ENCODE results near the gene MINDY4B.

Gene MINDY4B

DNA sequence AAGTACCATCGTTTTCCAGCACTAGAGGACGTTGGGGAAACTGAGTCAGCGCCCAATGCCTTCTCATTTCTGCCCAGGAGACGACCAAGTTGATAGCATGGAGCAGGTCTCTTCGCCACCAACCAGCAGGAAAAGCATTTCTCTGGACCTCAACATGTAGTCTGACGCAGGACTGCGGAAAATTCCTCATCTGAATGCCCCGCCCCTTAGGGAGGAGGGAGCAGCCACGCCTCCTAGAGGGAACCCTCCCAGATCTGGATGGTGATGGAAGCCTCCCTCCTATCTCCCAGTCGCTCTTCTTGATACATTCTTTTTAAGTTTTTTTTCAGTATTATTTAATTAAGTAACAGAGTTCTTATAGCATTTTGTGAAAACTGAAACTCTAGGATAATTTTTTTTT, 17.4 kb upstream of the MINDY4B start:
- no peak overlapping the region for H3K4me3 ChIP-seq (ENCODE audit: low read depth, low read length)
- H3K4me1 ChIP-seq (ENCODE audit: control insufficient read depth, insufficient read depth, low read length): peaks cover 19% of the 10 kb centered on the region
- H3K27ac ChIP-seq (ENCODE audit: low read depth, low read length): no peak overlapping the region
- H3K9ac ChIP-seq (ENCODE audit: low read length): no peak overlapping the region
- H3K27me3 ChIP-seq (ENCODE audit: control insufficient read depth, insufficient read depth, low read length): no peaks in the 10 kb centered on the region
- no peaks in the 10 kb centered on the region for H3K36me3 ChIP-seq (ENCODE audit: control insufficient read depth, insufficient read depth, low read length)
- H3K9me3 ChIP-seq (ENCODE audit: control insufficient read depth, insufficient read depth, low read depth, low read length): no peaks in the 10 kb centered on the region

DNA sequence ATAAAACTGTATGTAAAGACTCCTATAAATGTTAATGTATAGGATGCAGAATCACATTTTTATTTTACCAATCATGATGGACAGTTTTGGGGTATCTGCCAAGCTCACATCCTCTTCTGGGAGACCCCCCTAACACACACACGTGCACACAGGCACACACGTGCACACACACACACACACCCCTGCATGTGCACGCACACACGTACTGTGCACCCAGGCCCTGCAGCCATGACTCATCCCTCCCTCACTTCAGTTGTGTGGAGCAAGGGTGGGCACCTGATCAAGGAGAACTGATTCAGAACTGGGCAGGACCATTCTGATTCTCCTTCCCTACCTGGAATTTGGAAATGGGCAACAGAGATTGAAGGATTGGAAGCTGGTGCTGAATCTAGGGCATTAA, 16.0 kb upstream of the MINDY4B start:
- Histone ChIP-seq H3K9me3 (ENCODE audit: control insufficient read depth, insufficient read depth, low read depth, low read length) (no peaks in the 10 kb centered on the region), H3K27ac (ENCODE audit: low read depth, low read length) (no peak overlapping the region), H3K27me3 (ENCODE audit: control insufficient read depth, insufficient read depth, low read length) (no peaks in the 10 kb centered on the region), H3K36me3 (ENCODE audit: control insufficient read depth, insufficient read depth, low read length) (no peaks in the 10 kb centered on the region), H3K9ac (ENCODE audit: low read length) (no peak overlapping the region), H3K4me3 (ENCODE audit: low read depth, low read length) (no peak overlapping the region), H3K4me1 (ENCODE audit: control insufficient read depth, insufficient read depth, low read length) (peaks cover 17% of the 10 kb centered on the region)

DNA sequence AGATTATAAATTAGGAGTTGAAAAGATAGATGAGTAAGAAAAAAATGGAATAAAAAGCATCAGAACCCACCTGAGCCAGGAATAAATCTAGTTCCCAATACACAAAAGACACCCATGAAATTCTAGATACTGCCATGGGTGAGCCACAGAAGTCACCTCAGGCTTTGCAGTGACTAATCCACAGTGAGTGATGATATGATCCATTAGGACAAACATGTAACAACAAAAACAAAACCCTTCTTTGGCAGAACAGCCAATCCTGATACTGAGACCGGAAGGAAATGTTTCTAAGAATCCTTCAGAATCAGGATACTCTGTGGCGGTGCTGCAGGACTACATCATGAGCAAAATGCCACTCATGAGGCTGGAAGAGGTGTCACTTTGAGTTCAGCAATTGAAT, 15.0 kb upstream of the MINDY4B start:
- Histone ChIP-seq H3K27me3 (ENCODE audit: control insufficient read depth, insufficient read depth, low read length) (no peaks in the 10 kb centered on the region), H3K4me1 (ENCODE audit: control insufficient read depth, insufficient read depth, low read length) (peaks cover 9% of the 10 kb centered on the region), H3K4me3 (ENCODE audit: low read depth, low read length) (no peak overlapping the region)

DNA sequence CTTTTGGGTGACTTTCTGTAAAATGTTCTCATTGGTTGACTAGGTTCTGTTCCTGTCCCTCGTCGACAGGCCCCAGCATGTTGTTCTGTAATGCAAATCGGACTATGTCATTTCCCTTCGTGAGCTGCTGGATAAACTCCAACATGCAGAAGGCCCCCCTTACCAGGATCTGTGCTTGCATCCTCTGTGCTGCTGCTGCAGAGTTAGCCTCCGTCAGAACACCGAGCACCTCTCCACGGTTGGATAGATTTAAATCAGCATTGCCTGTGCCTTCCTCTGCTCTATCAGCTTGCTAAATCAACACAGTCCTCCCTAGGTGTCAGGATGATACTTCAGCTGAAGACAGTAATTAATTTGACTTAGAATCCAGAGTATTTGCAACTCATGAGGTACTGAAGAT, 12.7 kb upstream of the MINDY4B start:
- H3K4me1 ChIP-seq (ENCODE audit: control insufficient read depth, insufficient read depth, low read length): peaks cover 7% of the 10 kb centered on the region
- no peak overlapping the region for H3K4me3 ChIP-seq (ENCODE audit: low read depth, low read length)
- H3K9me3 ChIP-seq (ENCODE audit: control insufficient read depth, insufficient read depth, low read depth, low read length): no peaks in the 10 kb centered on the region
- H3K36me3 ChIP-seq (ENCODE audit: control insufficient read depth, insufficient read depth, low read length): no peaks in the 10 kb centered on the region
- no peak overlapping the region for H3K27ac ChIP-seq (ENCODE audit: low read depth, low read length)
- no peaks in the 10 kb centered on the region for H3K27me3 ChIP-seq (ENCODE audit: control insufficient read depth, insufficient read depth, low read length)
- no peak overlapping the region for H3K9ac ChIP-seq (ENCODE audit: low read length)

More for the DNA sequence above, 15.0 kb upstream of the MINDY4B start:
- Histone ChIP-seq H3K27ac (ENCODE audit: low read depth, low read length) (no peak overlapping the region), H3K36me3 (ENCODE audit: control insufficient read depth, insufficient read depth, low read length) (no peaks in the 10 kb centered on the region), H3K9ac (ENCODE audit: low read length) (no peak overlapping the region), H3K9me3 (ENCODE audit: control insufficient read depth, insufficient read depth, low read depth, low read length) (no peaks in the 10 kb centered on the region)

DNA sequence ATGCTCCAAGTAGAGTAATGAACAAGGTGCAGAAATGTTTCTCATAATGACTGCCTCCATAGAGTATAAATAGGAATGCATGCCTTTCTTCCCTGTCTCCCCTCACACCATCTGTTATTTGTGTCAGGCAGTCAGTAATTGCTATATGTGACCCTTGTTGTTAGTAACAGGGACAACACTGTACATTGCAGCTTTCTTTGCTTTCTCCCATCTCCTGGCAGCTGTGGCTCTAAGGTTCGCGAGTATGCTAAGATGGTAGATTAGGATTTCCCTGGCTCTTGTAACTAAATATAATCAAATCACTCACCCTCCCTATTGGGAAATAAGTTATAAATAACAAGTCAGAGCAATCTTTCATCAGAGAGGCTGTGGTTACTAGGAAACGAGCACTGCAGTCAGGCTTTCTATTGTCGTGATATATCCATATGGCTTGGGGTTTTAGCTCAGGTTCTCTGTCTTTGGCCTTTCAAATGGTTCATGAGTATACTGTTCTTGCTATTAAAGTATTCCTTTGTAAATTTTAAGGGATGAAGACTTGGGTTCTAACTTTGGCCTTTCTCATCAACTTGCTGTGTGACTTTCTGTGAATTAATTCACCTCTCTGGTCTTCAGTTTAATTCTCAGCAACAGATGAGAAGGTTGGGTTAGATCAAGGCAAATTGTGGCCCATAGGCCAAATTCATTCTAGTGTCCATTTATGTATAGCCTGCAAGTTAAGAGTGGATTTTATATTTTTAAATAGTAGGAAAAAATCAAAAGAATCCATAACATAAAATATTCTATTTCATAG, 8.1 kb upstream of the MINDY4B start:
- Histone ChIP-seq H3K36me3 (ENCODE audit: control insufficient read depth, insufficient read depth, low read length) (no peaks in the 10 kb centered on the region), H3K4me1 (ENCODE audit: control insufficient read depth, insufficient read depth, low read length) (0 out of 2 replicates have a peak, but pooled peaks cover 3% of the 10 kb centered on the region), H3K9ac (ENCODE audit: low read length) (no peak overlapping the region), H3K4me3 (ENCODE audit: low read depth, low read length) (no peak overlapping the region), H3K27ac (ENCODE audit: low read depth, low read length) (no peak overlapping the region), H3K9me3 (ENCODE audit: control insufficient read depth, insufficient read depth, low read depth, low read length) (no peaks in the 10 kb centered on the region), H3K27me3 (ENCODE audit: control insufficient read depth, insufficient read depth, low read length) (no peaks in the 10 kb centered on the region)

DNA sequence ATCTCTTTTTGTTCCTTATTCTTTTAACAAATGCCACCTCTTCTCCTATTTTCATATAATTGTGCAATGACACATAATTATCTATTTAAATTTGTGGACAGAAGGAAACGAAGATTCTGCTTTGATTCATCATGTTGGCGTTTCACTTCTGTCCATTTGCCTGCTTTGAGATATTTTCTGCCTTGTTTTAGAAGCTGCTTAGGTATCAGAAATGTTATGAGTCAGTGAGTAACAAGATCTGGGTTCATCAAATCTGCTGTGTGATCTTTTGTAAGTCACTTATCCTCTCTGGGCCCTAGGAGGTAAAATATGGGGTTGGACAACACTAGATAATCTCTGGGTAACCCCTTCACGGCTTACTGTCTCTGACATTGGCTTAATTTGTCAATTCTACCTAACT, 7.3 kb upstream of the MINDY4B start:
- no peak overlapping the region for H3K4me3 ChIP-seq (ENCODE audit: low read depth, low read length)
- no peaks in the 10 kb centered on the region for H3K27me3 ChIP-seq (ENCODE audit: control insufficient read depth, insufficient read depth, low read length)
- H3K36me3 ChIP-seq (ENCODE audit: control insufficient read depth, insufficient read depth, low read length): no peaks in the 10 kb centered on the region
- no peak overlapping the region for H3K9ac ChIP-seq (ENCODE audit: low read length)
- no peaks in the 10 kb centered on the region for H3K4me1 ChIP-seq (ENCODE audit: control insufficient read depth, insufficient read depth, low read length)
- H3K27ac ChIP-seq (ENCODE audit: low read depth, low read length): no peak overlapping the region
- H3K9me3 ChIP-seq (ENCODE audit: control insufficient read depth, insufficient read depth, low read depth, low read length): no peaks in the 10 kb centered on the region

DNA sequence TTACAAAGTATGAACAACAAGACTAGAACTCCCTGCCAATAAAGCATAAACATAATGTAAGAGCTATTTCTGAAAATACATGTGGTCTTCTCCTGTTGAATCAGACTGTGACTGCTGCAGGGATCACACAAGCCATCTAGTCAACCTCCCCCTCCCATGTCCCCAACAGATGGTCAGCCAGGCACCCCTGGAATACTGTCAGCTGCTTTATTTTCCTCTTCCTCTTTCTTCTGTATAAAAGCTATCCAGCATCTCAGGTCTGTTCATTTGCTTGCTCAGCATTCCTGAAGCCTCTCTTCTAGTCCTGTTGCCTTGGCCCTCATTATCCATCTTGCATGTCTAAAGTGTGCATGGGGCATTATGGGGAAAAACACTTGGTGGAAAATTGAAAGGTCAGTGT, 6.5 kb upstream of the MINDY4B start:
- Histone ChIP-seq H3K36me3 (ENCODE audit: control insufficient read depth, insufficient read depth, low read length) (no peaks in the 10 kb centered on the region), H3K9ac (ENCODE audit: low read length) (no peak overlapping the region), H3K27ac (ENCODE audit: low read depth, low read length) (no peak overlapping the region), H3K4me1 (ENCODE audit: control insufficient read depth, insufficient read depth, low read length) (no peaks in the 10 kb centered on the region), H3K4me3 (ENCODE audit: low read depth, low read length) (no peak overlapping the region), H3K9me3 (ENCODE audit: control insufficient read depth, insufficient read depth, low read depth, low read length) (no peaks in the 10 kb centered on the region), H3K27me3 (ENCODE audit: control insufficient read depth, insufficient read depth, low read length) (no peaks in the 10 kb centered on the region)

DNA sequence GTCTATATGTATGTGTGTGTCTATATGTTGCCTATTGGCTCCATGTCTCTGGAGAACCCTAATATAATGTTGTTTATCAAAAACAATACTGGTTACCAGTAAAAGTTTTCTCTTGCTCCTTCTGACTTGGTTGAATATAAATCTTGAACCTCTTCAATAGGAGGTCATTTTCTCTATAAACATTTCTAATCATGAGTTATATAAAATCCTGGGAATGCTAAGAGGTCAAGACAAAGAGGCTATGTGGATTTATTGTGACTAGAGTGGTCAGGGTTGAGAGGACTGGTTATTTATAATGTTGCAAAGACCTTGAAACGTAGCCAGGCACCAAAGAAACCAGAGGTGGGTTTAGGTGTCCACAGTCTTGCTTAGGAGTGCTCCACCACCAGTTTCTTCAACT, 1.2 kb upstream of the MINDY4B start:
- H3K4me3 ChIP-seq (ENCODE audit: low read depth, low read length): no peak overlapping the region
- H3K9me3 ChIP-seq (ENCODE audit: control insufficient read depth, insufficient read depth, low read depth, low read length): no peaks in the 10 kb centered on the region
- no peaks in the 10 kb centered on the region for H3K4me1 ChIP-seq (ENCODE audit: control insufficient read depth, insufficient read depth, low read length)
- H3K27ac ChIP-seq (ENCODE audit: low read depth, low read length): no peak overlapping the region
- no peaks in the 10 kb centered on the region for H3K36me3 ChIP-seq (ENCODE audit: control insufficient read depth, insufficient read depth, low read length)
- no peak overlapping the region for H3K9ac ChIP-seq (ENCODE audit: low read length)
- H3K27me3 ChIP-seq (ENCODE audit: control insufficient read depth, insufficient read depth, low read length): no peaks in the 10 kb centered on the region

DNA sequence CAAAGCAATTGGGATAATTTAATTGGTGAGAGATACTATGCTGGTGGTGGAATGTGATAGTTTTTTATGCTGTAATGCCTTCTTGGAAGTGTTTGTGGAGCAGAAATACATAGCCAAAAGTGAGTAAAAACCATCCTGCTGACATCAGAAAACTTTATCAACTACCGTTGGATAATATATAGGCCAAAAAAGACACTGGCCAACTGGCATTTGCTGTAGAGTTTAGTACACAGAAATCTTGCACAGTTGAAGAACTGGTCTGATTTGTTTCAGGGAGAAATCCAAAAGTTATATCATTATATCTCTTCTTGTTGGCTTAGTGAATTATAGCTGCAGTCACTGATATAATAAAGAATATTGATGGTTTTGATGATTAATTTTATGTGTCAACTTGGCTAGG, 507 bp upstream of the MINDY4B start:
- no peak overlapping the region for H3K4me3 ChIP-seq (ENCODE audit: low read depth, low read length)
- no peak overlapping the region for H3K27ac ChIP-seq (ENCODE audit: low read depth, low read length)
- no peaks in the 10 kb centered on the region for H3K9me3 ChIP-seq (ENCODE audit: control insufficient read depth, insufficient read depth, low read depth, low read length)
- no peaks in the 10 kb centered on the region for H3K36me3 ChIP-seq (ENCODE audit: control insufficient read depth, insufficient read depth, low read length)
- H3K9ac ChIP-seq (ENCODE audit: low read length): no peak overlapping the region
- H3K4me1 ChIP-seq (ENCODE audit: control insufficient read depth, insufficient read depth, low read length): no peaks in the 10 kb centered on the region
- no peaks in the 10 kb centered on the region for H3K27me3 ChIP-seq (ENCODE audit: control insufficient read depth, insufficient read depth, low read length)

DNA sequence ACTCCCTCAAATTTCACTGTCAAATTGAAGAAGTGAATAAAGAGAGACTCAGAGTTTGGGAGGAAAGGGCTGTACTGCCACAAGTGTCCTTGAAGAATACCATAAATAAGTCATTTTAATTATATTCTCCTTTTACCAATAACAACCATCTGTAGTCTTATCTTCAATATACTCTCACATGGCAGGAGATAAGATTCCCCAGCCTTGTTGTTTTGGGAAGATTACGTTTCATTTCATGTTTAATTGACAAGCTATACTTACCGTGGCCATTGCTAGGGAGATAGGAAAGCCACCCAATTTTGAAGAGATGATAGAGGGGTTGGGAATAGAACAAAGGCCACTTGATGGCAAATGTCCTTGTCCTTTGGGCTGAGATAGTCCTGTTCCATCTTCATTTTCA, 2.3 kb downstream of the MINDY4B start:
- Histone ChIP-seq H3K27ac (ENCODE audit: low read depth, low read length) (no peak overlapping the region), H3K9me3 (ENCODE audit: control insufficient read depth, insufficient read depth, low read depth, low read length) (no peaks in the 10 kb centered on the region), H3K36me3 (ENCODE audit: control insufficient read depth, insufficient read depth, low read length) (no peaks in the 10 kb centered on the region), H3K9ac (ENCODE audit: low read length) (no peak overlapping the region), H3K4me1 (ENCODE audit: control insufficient read depth, insufficient read depth, low read length) (no peaks in the 10 kb centered on the region), H3K27me3 (ENCODE audit: control insufficient read depth, insufficient read depth, low read length) (no peaks in the 10 kb centered on the region), H3K4me3 (ENCODE audit: low read depth, low read length) (no peak overlapping the region)

DNA sequence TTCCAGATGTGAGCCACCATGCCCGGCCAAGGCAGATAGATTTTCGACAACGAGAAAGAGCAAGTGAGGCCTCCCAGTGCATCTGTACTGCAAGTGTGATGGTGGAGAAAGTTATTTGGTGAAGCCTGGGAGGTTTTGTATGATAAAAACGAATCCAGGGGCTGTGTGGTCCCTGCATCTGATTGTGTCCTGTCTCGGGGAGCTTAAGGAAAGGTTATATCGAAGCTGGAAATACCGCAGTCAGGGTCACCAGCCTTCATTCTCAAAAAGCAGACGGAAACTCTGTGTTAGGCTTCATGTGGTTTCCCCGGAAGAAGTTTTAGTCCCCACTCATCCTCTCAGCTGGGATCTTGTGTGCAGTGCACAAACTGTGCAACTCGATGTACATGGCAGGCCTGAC, 3.4 kb downstream of the MINDY4B start:
- H3K9me3 ChIP-seq (ENCODE audit: control insufficient read depth, insufficient read depth, low read depth, low read length): no peaks in the 10 kb centered on the region
- H3K9ac ChIP-seq (ENCODE audit: low read length): no peak overlapping the region
- H3K4me3 ChIP-seq (ENCODE audit: low read depth, low read length): no peak overlapping the region
- no peaks in the 10 kb centered on the region for H3K4me1 ChIP-seq (ENCODE audit: control insufficient read depth, insufficient read depth, low read length)
- no peaks in the 10 kb centered on the region for H3K27me3 ChIP-seq (ENCODE audit: control insufficient read depth, insufficient read depth, low read length)
- no peaks in the 10 kb centered on the region for H3K36me3 ChIP-seq (ENCODE audit: control insufficient read depth, insufficient read depth, low read length)
- no peak overlapping the region for H3K27ac ChIP-seq (ENCODE audit: low read depth, low read length)

Data from HUES6 (cell line).